Measurements from ENCODE around the gene CRIP1.

DNA sequence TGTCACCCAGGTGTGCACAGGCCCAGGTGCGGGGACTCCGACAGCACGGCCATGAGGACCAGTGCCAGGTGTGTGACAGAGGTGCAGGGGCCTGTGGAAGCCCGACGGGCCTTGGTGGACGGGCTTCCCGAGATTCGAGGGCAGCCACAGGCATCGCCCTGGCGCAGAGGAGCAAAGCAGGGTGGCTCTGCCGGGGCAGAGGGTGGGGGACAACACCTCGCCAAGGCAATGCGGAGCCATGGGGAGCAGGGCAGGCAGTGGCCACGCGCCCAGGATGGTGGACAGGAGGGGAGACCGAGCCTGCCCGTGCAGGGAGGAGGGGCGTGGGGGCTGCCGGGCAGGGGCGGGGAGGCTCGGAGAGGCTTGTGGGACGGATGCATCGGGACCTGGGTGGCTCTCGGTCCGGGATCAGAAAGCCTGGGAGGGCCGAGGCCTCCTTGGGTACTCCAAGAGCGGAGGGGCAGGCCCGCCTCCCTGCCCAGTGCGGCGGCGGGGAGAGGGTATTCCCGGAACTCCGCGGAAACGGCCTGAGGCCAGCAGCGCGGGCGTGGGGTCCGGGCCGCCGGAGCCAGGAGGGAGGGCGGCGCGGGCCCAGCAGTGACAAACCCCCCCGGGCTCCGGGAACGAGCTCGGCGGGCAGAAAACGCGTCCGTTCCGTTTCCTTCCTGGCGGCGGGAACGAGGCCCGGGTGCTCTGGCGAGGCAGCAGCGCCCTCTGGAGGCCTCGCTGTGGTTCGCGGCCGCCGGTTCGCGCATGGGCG is 41.3 kb downstream of the CRIP1 start:
- TF ChIP-seq, protein P1, sequence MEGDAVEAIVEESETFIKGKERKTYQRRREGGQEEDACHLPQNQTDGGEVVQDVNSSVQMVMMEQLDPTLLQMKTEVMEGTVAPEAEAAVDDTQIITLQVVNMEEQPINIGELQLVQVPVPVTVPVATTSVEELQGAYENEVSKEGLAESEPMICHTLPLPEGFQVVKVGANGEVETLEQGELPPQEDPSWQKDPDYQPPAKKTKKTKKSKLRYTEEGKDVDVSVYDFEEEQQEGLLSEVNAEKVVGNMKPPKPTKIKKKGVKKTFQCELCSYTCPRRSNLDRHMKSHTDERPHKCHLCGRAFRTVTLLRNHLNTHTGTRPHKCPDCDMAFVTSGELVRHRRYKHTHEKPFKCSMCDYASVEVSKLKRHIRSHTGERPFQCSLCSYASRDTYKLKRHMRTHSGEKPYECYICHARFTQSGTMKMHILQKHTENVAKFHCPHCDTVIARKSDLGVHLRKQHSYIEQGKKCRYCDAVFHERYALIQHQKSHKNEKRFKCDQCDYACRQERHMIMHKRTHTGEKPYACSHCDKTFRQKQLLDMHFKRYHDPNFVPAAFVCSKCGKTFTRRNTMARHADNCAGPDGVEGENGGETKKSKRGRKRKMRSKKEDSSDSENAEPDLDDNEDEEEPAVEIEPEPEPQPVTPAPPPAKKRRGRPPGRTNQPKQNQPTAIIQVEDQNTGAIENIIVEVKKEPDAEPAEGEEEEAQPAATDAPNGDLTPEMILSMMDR (IDR thresholded peaks at IDR 0.05) = peak; percentile 58 to 91 (median 85)
- TF ChIP-seq POLR2A (IDR thresholded peaks at IDR 0.05) = peak in 1 of 4 donors; percentile 44

Measured in esophagus squamous epithelium (tissue), 4 donors.